Activated CD8-positive, alpha-beta memory T cell treated with anti-CD3 and anti-CD28 coated beads, Interleukin-2, amount 50 U/mL, for 1 hour (primary cell): ENCODE data around the gene HRH2.

Experiments
- DNase-seq: peaks from one replicate; pipeline ENCODE4 v3.0.0-alpha.2; 2020; ENCODE audit errors: extremely low read depth

Gene HRH2

DNA sequence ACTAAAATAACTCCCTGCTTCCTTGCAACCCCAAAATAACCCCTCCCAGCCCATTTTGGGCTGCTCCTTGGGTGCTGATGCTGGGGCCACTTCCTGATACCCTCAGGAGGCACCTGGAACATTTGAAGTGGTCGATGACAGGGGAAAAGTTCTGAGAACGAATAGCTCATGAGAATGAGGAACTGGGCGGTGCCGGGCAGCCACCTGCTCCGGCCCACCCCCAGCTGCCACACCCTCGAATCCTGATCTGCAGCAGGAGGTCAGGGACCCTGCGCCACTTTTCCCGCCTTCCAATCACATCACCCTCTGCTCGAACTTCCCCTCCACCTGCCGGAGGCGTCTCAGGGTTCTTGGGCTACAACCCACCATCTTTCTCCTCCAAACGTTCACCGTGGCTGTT lies 19.7 kb downstream of the HRH2 start:
- no peak for DNase-seq

DNA sequence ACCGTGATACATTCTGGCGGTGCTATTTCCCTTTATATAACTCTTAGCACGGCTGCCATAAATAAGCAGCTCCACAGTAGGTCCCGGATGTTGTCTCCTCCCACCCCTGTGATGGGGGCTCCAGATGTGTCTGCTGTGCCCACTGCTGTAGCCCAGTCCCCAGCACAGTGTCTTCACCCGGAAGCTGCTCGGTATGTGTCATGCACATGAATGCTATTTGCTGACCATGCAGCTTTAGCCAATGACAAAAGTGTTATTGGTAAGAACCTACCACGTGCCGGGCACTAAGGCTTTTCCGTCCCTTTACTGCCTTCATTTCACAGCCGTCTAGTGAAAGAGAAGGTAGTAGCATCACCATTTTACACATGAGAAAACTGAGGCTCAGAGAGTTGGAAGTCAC lies 20.2 kb downstream of the HRH2 start:
- no peak for DNase-seq

DNA sequence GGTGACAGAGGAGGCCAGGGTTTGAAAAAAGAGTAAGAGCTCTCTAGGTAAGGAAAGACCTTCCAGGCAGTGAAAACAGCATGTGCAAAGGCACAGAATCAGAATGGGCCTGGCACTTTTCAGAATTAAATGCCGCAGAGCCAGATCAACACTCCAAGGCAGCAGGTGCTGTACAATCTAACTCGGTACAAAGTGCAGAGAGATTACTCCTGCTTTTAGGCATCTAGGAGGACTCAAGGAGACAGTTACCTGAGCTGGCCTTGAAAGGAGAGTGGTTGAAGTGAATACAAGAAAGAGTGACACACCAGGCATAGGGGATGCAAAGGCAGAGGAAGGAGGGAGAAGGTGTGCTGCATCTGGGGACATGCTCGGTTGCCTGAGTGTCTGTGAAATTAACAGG lies 21.5 kb downstream of the HRH2 start:
- DNase-seq, result no peak

DNA sequence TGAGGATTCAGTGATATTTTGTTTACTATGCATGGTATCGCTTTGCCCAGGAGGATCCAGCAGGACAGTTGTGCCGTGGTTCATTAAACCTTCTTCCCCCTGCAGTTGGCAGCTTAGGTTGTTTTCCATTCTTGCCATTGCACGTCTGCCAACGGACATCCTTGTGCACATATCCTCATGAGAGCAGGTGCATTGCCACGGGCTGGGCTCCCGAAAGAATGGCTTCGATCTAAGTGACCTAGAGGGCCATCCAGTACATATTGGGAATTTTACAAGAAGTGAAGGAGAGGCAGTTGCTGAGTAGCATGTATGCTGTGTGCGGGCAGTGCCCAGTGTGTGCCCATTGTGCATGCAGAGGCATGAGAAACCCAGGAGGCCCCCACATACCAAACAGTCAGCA lies 22.1 kb downstream of the HRH2 start:
- no peak for DNase-seq

DNA sequence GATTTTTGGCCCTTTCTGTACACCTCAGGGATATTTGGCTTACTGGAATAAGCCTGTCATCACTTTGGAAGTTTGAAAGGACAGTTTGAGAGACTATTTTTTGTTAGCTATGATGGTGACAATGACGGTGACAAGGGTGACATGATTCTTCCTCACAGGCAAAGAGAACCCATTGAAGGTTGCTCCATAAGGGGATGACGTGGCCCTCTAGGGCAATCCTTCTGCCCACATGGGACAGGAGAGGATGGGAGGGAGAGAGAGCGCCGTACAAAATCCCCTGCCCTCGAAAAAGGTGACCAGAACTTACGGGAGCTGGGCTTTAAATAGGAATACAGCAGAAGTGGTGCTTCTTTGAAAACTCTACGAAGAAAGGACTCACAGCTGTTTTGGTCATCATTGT lies 22.6 kb downstream of the HRH2 start:
- no peak for DNase-seq

DNA sequence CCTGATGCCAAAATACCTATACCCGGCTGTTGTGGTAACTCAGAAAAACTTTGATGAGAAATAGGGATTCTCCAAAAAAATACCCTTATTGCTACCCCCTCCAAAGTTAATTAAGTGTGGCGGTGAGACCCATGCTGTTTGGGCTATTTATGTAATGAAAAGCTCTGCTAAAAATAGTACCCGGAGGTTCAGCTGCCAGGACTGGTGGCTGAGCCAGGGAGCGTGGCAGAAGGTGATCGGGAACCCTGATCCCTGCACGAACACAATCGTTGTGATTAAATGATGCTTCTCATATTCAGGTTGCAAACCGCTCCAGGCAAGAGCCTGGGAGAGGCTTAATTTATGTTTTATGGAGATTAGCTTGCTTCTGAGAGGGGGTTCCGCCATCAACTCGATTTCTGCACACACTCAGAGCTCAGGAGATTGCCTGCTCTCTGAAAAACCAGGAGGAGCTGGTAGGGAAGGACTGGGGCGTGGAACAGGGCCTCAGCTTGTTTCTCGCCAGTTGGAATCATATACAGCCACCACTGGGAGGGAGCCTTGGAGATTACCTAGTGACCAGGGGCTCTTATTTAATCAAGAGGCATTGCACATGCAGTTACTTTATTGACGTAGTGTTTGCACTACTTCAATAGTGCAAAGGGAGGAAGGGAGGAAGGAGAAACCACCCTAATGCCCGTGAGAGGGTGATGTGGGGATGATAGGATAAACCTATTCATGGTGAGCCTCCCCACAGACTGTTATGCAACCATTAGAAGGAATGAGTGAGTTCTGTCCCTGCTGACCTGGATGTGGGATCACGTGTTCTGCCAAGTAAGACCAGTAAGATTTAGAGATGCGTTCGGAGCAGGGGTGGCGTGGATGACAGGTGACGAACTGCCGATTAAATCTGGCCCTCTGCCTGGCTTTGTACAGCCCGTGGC lies 23.4 kb downstream of the HRH2 start:
- no peak for DNase-seq

DNA sequence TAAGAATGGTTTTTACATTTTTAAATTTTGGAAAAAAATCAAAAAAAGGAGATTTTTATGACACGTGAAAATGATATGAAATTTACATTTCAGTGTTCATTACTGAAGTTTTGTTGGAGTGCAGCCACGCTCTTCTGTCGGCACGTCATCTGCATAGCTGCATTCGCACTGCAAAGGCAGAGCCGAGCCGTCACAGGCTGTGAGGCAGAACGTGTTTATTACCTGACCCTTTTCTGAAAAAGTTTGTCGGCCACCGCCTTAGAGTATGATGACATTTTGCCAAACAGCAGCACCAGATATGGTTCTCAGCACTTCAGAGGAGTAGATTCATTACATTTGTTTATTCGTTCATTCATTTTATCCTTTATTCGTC lies 24.1 kb downstream of the HRH2 start:
- DNase-seq, result no peak

DNA sequence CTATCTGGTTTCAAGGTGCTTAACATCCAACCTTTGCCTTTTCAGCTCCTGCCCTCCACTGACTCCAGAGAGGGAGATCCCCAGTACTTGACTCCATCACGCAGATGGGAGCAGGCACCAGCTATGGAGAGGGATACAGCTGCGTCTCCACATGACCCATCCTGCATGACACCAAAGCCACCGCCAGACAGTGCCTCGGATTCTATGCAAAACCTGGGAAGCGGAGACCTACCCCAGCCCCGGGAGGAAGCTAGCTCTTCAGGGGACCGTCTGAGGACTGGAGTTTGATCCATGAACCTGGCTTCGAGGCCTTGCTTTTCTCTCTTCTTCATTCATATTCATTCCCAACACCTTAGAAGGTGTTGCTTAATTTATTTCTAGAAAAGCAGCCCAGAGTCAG lies 24.8 kb downstream of the HRH2 start:
- no peak for DNase-seq

DNA sequence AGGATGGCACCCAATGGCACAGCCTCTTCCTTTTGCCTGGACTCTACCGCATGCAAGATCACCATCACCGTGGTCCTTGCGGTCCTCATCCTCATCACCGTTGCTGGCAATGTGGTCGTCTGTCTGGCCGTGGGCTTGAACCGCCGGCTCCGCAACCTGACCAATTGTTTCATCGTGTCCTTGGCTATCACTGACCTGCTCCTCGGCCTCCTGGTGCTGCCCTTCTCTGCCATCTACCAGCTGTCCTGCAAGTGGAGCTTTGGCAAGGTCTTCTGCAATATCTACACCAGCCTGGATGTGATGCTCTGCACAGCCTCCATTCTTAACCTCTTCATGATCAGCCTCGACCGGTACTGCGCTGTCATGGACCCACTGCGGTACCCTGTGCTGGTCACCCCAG lies 25.4 kb downstream of the HRH2 start:
- no peak for DNase-seq

DNA sequence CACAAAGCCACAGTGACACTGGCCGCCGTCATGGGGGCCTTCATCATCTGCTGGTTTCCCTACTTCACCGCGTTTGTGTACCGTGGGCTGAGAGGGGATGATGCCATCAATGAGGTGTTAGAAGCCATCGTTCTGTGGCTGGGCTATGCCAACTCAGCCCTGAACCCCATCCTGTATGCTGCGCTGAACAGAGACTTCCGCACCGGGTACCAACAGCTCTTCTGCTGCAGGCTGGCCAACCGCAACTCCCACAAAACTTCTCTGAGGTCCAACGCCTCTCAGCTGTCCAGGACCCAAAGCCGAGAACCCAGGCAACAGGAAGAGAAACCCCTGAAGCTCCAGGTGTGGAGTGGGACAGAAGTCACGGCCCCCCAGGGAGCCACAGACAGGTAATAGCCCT lies 26.1 kb downstream of the HRH2 start:
- DNase-seq, result no peak

DNA sequence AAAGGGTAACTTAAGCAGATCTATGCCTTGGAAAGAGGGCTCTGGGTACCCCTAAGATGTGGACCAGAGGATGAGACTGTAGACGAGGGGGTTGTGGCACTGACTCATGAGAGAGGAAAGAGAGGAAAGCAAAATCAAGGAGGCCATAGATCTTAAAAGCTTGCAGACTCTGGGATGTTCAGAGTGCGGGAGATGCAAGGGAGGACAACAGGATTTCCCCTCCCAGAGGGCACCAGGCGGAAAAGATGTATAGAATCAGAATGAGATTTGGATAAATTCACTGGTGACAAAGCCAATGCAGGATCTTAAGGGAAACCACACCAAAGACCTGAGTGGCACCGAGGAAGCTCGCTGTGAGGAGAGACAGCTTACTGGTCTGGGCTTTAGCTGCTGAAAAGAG lies 27.1 kb downstream of the HRH2 start:
- DNase-seq, result no peak

DNA sequence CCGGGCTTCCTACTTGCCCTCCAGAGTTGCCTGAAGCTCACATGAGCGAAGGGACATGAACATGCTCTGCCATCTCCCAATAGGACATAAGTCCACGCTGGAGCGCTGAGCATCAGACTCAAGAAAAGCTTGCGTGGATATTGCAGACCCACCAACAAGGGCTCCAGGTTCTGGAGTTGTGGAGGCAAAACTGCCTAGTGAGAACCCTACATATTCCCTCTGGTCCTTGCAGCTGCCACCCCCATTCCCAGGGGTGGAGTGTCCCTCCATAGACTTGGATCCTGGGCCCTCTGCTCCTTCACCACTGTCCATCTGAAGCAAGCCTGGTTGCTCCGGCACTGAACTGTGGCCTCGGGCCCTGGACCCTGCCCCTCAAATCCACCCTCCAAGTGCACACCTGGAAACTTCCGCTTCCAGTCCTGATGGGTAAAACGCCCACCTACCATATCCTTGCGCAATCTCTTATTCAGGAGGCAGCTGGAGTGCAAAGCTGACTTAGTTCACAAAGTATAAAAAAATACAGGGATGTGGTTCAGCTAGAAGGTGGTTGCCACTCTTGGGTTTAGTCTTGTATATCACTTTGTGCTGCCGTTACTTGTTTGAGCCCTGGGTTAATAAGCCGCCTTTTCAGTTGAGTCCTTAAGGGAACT lies 28.0 kb downstream of the HRH2 start:
- no peak for DNase-seq

DNA sequence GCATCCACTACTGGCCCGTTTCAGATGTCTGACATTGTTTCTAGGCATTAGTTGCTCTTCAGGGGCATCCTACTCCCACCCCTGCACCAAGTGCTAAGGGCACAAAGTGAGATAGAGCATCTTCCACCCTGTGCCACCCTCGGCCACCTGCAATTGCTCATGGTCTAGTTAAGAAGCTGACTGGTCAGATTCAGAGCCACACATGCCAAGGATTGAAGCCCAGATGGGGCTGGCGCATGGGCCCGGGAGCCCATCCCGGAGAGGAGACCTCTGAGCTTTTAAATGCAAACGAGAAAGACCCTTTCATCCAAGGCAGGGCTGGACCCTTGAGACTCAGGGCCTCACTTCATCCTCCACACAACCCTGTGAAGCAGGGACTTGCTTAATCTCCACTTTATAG lies 28.5 kb downstream of the HRH2 start:
- DNase-seq, result no peak

DNA sequence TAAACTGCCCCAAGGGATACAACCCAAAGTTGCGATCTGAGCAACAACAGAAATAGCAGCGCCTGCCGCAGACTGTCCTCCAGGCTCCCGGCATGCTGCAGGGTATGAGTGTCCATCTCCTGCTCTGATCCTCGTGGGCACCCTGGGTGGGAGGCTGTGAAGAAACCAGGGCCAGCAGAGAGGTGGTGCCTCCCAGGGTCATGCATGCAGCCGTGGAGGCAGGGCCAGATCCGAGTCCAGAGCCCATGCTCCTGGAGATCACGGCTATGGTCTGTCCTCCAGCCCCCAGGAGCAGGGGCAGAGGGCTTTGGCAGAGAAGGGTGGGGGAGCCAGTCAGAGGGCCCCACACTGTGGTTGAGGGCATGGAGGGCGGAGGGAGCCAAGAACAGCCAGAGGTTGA lies 29.0 kb downstream of the HRH2 start:
- DNase-seq, result no peak

DNA sequence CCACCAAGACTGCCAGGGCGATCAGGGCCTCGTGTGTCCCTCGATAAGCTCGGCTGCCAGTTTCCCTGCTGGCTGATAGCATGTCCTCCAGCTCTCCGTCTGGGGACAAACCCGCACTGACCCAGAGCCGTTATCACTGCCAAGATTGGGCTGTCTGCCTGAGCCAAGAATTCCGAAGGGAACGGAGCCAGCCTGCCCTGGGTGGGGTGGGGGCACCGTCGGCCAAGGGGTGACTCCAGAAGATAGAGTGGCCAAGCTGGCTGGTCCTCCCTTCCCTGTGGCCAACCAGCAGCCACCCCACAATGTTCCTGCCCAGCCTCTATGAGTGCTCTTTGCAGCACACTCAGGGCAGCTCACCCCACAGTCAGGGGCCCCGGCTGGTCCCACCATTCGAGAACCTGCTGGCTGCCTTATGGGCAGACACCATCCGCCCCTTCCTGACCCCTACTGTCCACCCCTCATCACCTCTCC lies 29.4 kb downstream of the HRH2 start:
- no peak for DNase-seq

DNA sequence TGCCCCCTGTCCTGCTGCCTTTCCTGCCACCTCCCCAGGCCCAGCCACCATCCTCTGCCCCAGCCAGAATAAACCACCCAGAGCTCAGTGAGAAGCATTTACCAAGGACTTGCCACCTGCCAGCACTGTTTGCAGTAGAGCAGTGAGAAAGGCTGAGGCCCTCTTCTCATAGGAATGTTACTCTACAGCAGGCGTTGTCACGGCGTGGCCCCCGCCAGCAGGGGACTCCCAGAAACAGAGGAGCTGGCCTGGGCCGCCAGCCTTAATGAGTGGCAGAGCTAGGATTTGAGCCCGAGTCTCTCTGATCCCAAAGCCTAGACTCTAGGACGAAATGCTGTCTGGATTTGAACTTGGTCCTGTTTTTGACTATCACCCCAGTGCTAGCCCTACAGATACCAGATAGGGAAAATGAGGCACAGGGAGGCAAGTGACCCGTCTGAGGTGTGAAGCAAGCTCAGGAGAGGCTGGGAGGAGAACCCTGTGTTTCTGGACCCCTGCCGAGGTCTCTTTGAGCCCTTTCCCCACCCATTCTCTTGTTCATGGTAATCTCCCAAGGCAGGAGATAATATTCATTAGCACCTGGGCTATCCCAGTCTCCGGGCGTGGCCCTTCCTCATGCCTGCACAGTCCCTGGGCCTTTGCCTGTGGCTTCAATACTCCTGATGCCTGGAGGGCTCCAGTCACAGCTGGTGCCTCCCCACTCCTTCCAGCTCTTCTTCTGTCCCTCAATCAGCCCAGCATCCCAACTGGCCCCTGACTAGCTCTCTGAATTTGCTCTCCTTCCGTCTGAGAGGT lies 30.7 kb downstream of the HRH2 start:
- DNase-seq, result no peak

DNA sequence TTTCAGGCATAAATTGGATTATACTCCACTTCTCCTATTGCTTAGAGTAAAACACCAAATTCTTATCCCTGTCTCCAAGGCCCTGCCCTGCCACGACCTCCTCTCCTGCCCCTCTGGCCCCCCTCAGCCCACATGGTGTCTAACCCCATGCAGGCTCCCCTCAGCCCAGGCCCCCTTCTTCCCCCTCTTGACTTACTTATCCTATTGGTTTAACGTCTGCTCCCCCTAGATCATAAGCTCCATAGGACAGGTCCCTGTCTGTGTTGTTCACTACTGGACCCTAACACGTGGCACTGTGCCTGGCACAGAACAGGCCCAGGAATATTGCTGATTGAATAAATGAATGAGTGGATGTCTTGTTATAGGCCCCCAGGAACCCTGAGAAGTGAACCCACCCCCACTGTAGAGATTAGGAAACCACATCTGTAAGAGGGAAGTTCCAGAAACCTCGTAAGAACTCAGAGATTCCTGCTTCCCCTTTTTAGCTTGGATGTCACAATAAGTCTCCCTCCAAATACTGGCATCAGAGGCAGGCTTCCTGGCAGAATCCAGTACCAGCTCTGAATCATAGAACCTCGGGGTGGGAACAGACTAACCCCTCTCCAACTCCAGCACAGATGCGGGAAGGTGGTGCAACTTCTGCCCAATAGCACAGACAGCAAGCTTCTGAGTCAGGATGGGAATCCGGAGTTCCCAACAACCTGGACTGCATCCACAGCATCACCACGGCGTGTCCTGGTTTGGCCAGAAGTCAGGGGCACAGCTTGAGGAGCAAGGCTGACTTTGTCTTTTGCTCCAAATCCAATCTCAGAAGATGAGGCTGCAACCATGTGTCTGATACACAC lies 31.5 kb downstream of the HRH2 start:
- DNase-seq, result no peak

DNA sequence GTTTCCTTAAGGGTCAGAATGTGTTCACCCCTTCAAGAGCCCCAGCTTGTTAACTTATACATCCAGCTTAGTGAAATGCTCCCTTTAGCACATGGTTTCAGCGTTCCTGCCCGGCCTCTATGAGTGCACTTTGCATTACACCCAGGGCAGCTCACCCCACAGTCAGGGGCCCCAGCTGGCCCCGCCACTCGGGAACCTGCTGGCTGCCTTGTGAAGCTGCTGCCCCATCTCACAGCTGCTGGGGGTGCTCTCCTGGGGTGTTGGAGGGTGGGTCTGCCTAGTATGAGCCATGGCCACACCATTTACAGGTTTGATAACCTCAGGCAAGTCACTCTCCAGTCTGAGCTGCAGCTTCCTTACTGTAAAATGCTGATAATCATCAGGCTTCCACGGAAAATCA lies 32.2 kb downstream of the HRH2 start:
- DNase-seq, result no peak

DNA sequence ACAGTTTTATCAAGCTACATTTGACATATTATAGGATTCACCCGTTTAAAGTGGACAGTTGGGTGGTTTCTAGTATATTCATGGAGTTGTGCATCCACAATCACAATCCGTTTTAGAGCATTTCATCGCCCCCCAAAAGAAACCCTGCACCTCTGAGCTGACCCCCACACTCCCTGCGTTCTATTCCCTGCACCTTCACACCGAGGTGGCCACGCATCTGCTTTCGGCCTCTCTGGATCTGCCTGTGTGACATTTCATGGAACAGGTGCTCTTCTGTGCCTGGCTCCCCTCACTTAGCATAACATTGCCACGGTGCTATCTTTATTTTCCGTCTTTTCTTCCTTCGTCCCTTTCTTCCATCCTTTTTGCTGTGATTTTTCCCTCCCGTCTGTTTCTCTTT lies 32.7 kb downstream of the HRH2 start:
- no peak for DNase-seq

DNA sequence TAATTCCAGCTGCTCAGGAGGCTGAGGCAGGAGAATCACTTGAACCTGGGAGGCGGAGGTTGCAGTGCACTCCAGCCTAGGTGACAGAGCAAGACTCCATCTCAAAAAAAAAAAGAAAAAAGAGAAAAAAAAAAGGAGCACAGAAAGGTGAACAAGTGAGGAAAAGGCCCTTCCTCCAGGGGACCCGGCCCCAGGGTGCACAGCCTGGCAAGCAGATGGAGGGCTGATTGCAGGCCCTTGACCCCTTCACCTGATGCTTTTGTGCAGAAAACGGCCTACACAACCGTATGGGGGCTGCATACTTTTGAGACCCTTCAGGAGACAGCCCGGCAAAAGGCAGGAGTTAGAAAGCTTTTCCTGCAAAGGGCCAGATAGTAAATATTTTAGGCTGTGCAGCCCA lies 33.9 kb downstream of the HRH2 start:
- no peak for DNase-seq

DNA sequence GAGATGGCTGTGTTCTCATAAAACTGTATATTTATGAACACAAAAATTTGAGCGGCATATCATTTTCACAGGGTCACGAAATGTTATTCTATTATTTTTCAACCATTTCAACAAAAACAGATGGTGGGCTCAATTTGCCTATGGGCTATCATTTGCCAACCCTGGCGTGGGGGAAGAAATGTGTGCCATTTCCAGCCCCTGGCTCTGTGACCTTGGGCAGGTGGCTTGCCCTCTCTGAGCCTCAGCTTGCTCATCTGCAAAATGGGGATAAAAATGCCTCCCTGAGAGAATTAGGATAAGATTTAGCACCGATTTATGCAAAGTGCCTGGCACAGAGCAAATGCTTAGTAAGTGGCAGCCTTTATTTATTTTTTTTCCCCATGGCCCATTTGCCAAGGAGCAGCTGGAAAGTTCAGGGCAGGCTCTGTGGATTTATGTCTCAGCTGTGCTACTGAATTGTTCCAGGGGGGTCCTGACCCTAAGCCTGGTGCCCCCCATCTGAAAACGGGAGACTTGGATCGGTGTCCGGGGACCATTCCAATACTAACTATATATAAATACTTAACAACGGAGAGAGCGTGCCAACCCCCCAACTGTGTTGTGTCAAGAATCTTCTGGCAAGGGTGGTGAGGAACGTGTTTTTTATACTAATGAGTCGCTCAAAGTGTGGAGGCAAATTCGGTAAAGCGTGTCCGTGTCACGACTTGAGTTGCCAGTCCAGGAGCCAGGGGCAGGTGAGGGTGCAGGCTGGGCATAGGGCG lies 34.5 kb downstream of the HRH2 start:
- no peak for DNase-seq
